HT-29 (cell line): ENCODE results near the gene MORN3. TPM values are rescaled to one million over a fixed set of nuclear protein-coding genes. Genes with fewer than 3 reads are reported as not detected.

Experiments used
- DNase-seq: peaks from one replicate; pipeline ENCODE4 v3.0.0-alpha.2; 2015; ENCODE audit warnings: low spot score
- small RNA-seq: library from RNA; depleted of rRNA; stranded (forward); fragments of <200 nt; gene quantifications from one replicate; pipeline ENCODE3, GENCODE V24; 2014
- total RNA-seq: library from RNA; depleted of rRNA; stranded (reverse); fragments of >200 nt; shearing (Covaris generic); gene quantifications from 2 replicates; pipeline ENCODE4 v1.2.3, GENCODE V29; 2014; rRNA removed

The MORN3 gene
- total RNA-seq, 1 experiment from 2014 or later, result 0.05 TPM

DNA sequence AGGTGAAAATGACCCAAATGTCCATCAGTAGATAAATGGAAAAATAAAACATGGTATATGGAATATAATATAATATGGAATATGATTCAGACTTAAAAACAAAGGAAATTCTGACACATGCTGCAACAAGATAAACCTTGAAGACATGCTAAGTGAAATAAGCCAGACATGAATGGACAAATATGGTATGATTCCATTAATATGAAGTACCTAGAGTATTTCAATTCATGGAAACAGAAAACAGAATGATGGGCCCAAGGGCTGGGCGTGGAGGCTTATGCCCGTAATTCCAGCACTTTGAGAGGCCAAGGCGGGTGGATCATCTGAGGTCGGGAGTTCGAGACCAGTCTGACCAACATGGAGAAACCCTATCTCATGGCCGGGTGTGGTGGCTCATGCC is 65.9 kb downstream of the MORN3 start:
- DNase-seq, result no peak

DNA sequence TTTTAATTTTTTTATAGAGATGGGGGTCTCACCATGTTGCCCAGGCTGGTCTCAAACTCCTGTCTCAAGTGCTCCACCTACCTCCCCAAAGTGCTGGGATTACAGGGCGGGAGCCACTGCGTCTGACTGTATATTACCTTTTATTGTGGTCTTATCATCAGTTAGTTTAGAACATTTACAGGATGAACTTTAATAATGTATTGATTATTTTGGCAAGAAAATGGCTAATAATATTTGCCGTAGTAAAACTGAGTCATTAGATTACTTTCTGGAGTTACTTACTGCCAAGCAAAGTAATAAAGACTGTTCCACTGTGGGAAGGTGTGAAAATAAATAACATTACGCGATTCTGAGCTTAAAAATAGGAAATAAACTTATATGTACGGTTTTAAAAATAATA is 66.7 kb downstream of the MORN3 start:
- DNase-seq, result no peak

DNA sequence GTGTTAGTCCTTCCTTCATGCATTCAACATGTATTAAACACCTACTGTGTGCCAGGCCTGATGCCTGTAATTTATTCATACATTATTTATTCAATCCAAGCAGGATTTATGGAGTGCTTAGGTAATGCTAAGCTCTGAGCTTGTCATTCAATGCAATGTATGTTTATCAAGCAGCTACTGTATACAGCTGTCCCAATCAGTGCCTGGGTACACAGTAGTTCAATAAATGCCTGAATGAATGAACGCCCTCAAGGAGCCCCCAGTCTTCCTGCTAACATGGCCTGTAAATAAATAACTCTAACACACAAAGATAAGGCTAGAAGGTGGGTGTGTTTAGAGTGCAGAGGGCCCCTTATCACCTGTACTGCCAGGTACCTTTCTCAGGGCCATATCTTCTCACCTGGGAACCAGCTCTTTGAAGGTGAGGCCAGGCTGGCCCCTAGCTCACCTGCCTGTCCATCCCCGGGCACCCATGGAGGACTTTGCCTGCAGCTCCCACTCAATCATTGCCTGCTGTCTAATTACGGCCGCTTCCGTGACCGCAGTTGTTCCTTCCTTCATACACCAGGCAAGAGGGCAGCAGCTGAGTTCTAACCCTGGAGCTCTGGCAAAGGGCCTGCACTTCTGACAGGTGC is 68.6 kb downstream of the MORN3 start:
- DNase-seq, result no peak

Small RNA genes within 50 kb of the gene (small RNA-seq; reads per million reads assigned to genes)
- gene RNU6-1004P, result not detected

Other genes starting within 250 kb of the MORN3 start
- 29.6 and 38.4 TPM in 2 replicates for gene KDM2B, start 88.6 kb downstream of the MORN3 start, total RNA-seq
- 16.9 and 19.9 TPM in 2 replicates for gene ORAI1, start 43.1 kb downstream of the MORN3 start, total RNA-seq
- 9.6 and 13.2 TPM in 2 replicates for gene TMEM120B, start 43.1 kb upstream of the MORN3 start, total RNA-seq
- gene RHOF, start 124.0 kb upstream of the MORN3 start, total RNA-seq, result 35.1 and 37.2 TPM in 2 replicates
- 7.2 and 7.7 TPM in 2 replicates for gene SETD1B, start 134.4 kb upstream of the MORN3 start, total RNA-seq
- gene HPD, start 189.2 kb upstream of the MORN3 start, total RNA-seq, result not detected in 2 replicates
- gene PSMD9, start 219.1 kb upstream of the MORN3 start, total RNA-seq, result 116 and 129 TPM in 2 replicates
- 0.92 and 1.2 TPM in 2 replicates for gene CFAP251, start 248.9 kb upstream of the MORN3 start, total RNA-seq